Measurements from ENCODE around the gene LPCAT1.

- no peak for TF ChIP-seq EZH2 (IDR thresholded peaks at IDR 0.05; ENCODE audit: insufficient read depth, poor library complexity, severe bottlenecking)
- TF ChIP-seq EZH2phosphoT487 (IDR thresholded peaks at IDR 0.05; ENCODE audit: insufficient read depth, low read depth): no peak
Measured at GRCh38 chr5:1418921-1419280, 104.9 kb downstream of the LPCAT1 start.
